Neural cell (in vitro differentiated cells): ENCODE results near the gene POLR1B. TPM values are rescaled to one million over a fixed set of nuclear protein-coding genes. Genes with fewer than 3 reads are reported as not detected.

Experiments
- H2AFZ ChIP-seq: fragments of 200-600, 300-800 bp; sonication (generic), shearing (Covaris generic); 2 replicates; pipeline ENCODE4 v1.6.0; 2014; ENCODE audit warnings: low read depth, mild to moderate bottlenecking, antibody characterized with exemption, low read length, moderate library complexity
- H3F3A ChIP-seq: fragments of 200-600 bp; shearing (Covaris generic); 2 replicates; pipeline ENCODE4 v1.6.1; 2016; ENCODE audit warnings: mild to moderate bottlenecking, moderate library complexity, mixed read lengths, antibody characterized with exemption, low read length; ENCODE audit not compliant: insufficient read depth, poor library complexity, severe bottlenecking
- H3K27ac ChIP-seq: fragments of 200-600, 300-800 bp; sonication (generic), shearing (Covaris generic); 2 replicates; pipeline ENCODE4 v1.5.1; 2014; ENCODE audit warnings: mild to moderate bottlenecking, low read length, moderate library complexity
- H3K27me3 ChIP-seq: fragments of 300-800, 200-600 bp; sonication (generic), shearing (Covaris generic); 2 replicates; pipeline ENCODE4 v1.6.0; 2014; ENCODE audit warnings: mild to moderate bottlenecking, low read depth, low read length, moderate library complexity; ENCODE audit not compliant: insufficient read depth
- H3K36me3 ChIP-seq: fragments of 300-800, 200-600 bp; sonication (generic), shearing (Covaris generic); 2 replicates; pipeline ENCODE4 v1.5.1; 2014; ENCODE audit warnings: mild to moderate bottlenecking, antibody characterized with exemption, low read length, moderate library complexity; ENCODE audit not compliant: insufficient read depth
- H3K4me2 ChIP-seq: fragments of 300-800, 200-600 bp; sonication (generic), shearing (Covaris generic); 2 replicates; pipeline ENCODE4 v1.6.0; 2014; ENCODE audit warnings: mild to moderate bottlenecking, low read length
- H3K4me3 ChIP-seq: fragments of 300-800, 200-600 bp; sonication (generic), shearing (Covaris generic); 2 replicates; pipeline ENCODE4 v1.5.1; 2014; ENCODE audit warnings: mild to moderate bottlenecking, low read length, moderate library complexity
- H3K79me2 ChIP-seq: fragments of 200-600 bp; shearing (Covaris generic); replicated peaks from 2 replicates; pipeline ENCODE4 v1.6.0; 2014; ENCODE audit warnings: mild to moderate bottlenecking, low read length, moderate library complexity; ENCODE audit not compliant: insufficient read depth
- H3K9ac ChIP-seq: fragments of 300-800, 200-600 bp; sonication (generic), shearing (Covaris generic); 2 replicates; pipeline ENCODE4 v1.6.1; 2016; ENCODE audit warnings: mild to moderate bottlenecking, low read length, mixed read lengths
- H3K9me2 ChIP-seq: fragments of 200-600 bp; shearing (Covaris generic); 2 replicates; pipeline ENCODE4 v1.6.1; 2016; ENCODE audit warnings: mild to moderate bottlenecking, low read length, mixed read lengths; ENCODE audit not compliant: insufficient read depth
- H3K9me3 ChIP-seq: fragments of 200-600, 300-800 bp; sonication (generic), shearing (Covaris generic); 2 replicates; pipeline ENCODE4 v1.6.1; 2016; ENCODE audit warnings: mild to moderate bottlenecking, mixed run types, low read length, moderate library complexity, mixed read lengths
- H4K20me1 ChIP-seq: fragments of 200-600 bp; shearing (Covaris generic); 2 replicates; pipeline ENCODE4 v1.6.1; 2016; ENCODE audit warnings: mild to moderate bottlenecking, mixed run types; ENCODE audit not compliant: insufficient read depth
- EP300 ChIP-seq: fragments of 450-650 bp; conservative IDR thresholded peaks from 2 replicates; pipeline ENCODE4 v1.6.1; 2014; ENCODE audit warnings: antibody characterized with exemption, mild to moderate bottlenecking, moderate library complexity; ENCODE audit not compliant: poor library complexity, severe bottlenecking
- EZH2 ChIP-seq: fragments of 200-600, 300-800 bp; shearing (Covaris generic), sonication (generic); IDR thresholded peaks from 2 replicates; pipeline ENCODE4 v1.6.1; 2014; ENCODE audit warnings: antibody characterized with exemption, low read length, borderline replicate concordance, mild to moderate bottlenecking; ENCODE audit not compliant: insufficient read depth, poor library complexity, severe bottlenecking
- MXI1 ChIP-seq: fragments of 450-650 bp; conservative IDR thresholded peaks from 2 replicates; pipeline ENCODE4 v1.6.1; 2014; ENCODE audit warnings: antibody characterized with exemption, mild to moderate bottlenecking; ENCODE audit not compliant: poor library complexity, severe bottlenecking
- POLR2AphosphoS5 ChIP-seq: IDR thresholded peaks from 2 replicates; pipeline ENCODE4 v1.6.1; 2012
- RAD21 ChIP-seq: fragments of 450-650 bp; conservative IDR thresholded peaks from 2 replicates; pipeline ENCODE4 v1.6.1; 2014; ENCODE audit warnings: antibody characterized with exemption, mild to moderate bottlenecking, moderate library complexity
- SMC3 ChIP-seq: fragments of 450-650 bp; conservative IDR thresholded peaks from 2 replicates; pipeline ENCODE4 v1.6.1; 2014; ENCODE audit warnings: antibody characterized with exemption, mild to moderate bottlenecking, moderate library complexity; ENCODE audit not compliant: poor library complexity
- TAF1 ChIP-seq: IDR thresholded peaks from 2 replicates; pipeline ENCODE4 v1.6.1; 2012; ENCODE audit warnings: low read depth
- polyA plus RNA-seq: library from polyadenylated mRNA; depleted of rRNA; stranded (reverse); fragments of >200 nt; gene quantifications from 2 replicates; pipeline ENCODE4 v1.2.3, GENCODE V29; 2014
- TF ChIP-seq, protein P1 (sequence below): IDR thresholded peaks from 2 replicates; pipeline ENCODE4 v1.6.1; 2012; ENCODE audit warnings: borderline replicate concordance
- TF ChIP-seq, protein P2 (sequence below): fragments of 450-650 bp; IDR thresholded peaks from 2 replicates; pipeline ENCODE4 v1.5.1; 2014; ENCODE audit warnings: antibody characterized with exemption, mild to moderate bottlenecking, moderate library complexity; ENCODE audit not compliant: poor library complexity, severe bottlenecking

POLR1B gene
- polyA plus RNA-seq, 1 donor from 2014 or later: 9.8 TPM

DNA sequence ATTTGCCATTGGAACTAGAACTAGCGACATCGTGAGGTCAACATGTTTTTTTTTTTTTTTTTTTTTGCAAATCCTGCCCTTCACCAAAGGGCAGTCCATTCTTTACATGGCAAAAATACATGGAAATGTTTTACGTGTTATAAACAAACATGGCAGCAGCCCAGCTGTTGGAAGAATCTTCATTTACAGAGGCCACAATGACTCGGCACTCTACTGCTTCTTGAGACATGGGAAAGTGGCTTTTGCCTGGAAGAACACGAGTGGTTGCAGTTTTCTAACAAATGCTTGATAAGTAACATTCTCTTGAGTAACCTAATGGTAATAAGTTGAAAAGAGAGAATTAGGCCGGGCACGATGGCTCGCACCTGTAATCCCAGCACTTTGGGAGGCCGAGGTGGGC, 22.8 kb upstream of the POLR1B start:
- Histone ChIP-seq H3K27ac (no peak overlapping the region), H3K36me3 (peaks cover 10% of the 10 kb centered on the region), H3K79me2 (no peaks in the 10 kb centered on the region), H2AFZ (no peak overlapping the region), H3K9me3 (peaks cover 3% of the 10 kb centered on the region), H3K9ac (no peak overlapping the region), H3K9me2 (no peaks in the 10 kb centered on the region), H3K4me2 (no peak overlapping the region), H4K20me1 (no peaks in the 10 kb centered on the region), H3F3A (no peaks in the 10 kb centered on the region), H3K27me3 (no peaks in the 10 kb centered on the region), H3K4me3 (no peak overlapping the region)
- TF ChIP-seq MXI1 (no peak), SMC3 (no peak), POLR2AphosphoS5 (no peak), RAD21 (no peak), EP300 (no peak), TAF1 (no peak), EZH2 (no peak)
- TF ChIP-seq, protein P1, sequence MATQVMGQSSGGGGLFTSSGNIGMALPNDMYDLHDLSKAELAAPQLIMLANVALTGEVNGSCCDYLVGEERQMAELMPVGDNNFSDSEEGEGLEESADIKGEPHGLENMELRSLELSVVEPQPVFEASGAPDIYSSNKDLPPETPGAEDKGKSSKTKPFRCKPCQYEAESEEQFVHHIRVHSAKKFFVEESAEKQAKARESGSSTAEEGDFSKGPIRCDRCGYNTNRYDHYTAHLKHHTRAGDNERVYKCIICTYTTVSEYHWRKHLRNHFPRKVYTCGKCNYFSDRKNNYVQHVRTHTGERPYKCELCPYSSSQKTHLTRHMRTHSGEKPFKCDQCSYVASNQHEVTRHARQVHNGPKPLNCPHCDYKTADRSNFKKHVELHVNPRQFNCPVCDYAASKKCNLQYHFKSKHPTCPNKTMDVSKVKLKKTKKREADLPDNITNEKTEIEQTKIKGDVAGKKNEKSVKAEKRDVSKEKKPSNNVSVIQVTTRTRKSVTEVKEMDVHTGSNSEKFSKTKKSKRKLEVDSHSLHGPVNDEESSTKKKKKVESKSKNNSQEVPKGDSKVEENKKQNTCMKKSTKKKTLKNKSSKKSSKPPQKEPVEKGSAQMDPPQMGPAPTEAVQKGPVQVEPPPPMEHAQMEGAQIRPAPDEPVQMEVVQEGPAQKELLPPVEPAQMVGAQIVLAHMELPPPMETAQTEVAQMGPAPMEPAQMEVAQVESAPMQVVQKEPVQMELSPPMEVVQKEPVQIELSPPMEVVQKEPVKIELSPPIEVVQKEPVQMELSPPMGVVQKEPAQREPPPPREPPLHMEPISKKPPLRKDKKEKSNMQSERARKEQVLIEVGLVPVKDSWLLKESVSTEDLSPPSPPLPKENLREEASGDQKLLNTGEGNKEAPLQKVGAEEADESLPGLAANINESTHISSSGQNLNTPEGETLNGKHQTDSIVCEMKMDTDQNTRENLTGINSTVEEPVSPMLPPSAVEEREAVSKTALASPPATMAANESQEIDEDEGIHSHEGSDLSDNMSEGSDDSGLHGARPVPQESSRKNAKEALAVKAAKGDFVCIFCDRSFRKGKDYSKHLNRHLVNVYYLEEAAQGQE: no peak
- TF ChIP-seq, protein P2, sequence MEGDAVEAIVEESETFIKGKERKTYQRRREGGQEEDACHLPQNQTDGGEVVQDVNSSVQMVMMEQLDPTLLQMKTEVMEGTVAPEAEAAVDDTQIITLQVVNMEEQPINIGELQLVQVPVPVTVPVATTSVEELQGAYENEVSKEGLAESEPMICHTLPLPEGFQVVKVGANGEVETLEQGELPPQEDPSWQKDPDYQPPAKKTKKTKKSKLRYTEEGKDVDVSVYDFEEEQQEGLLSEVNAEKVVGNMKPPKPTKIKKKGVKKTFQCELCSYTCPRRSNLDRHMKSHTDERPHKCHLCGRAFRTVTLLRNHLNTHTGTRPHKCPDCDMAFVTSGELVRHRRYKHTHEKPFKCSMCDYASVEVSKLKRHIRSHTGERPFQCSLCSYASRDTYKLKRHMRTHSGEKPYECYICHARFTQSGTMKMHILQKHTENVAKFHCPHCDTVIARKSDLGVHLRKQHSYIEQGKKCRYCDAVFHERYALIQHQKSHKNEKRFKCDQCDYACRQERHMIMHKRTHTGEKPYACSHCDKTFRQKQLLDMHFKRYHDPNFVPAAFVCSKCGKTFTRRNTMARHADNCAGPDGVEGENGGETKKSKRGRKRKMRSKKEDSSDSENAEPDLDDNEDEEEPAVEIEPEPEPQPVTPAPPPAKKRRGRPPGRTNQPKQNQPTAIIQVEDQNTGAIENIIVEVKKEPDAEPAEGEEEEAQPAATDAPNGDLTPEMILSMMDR: no peak

- no peak for TF ChIP-seq EZH2
- no peak for TF ChIP-seq POLR2AphosphoS5
- TF ChIP-seq TAF1: no peak
- Histone ChIP-seq H3K4me3 (no peak overlapping the region), H3K9me2 (no peaks in the 10 kb centered on the region), H3K79me2 (no peaks in the 10 kb centered on the region), H3K9ac (no peak overlapping the region), H3K9me3 (no peaks in the 10 kb centered on the region), H4K20me1 (no peaks in the 10 kb centered on the region), H3K27me3 (no peaks in the 10 kb centered on the region), H3K4me2 (no peak overlapping the region), H2AFZ (no peak overlapping the region), H3K27ac (no peak overlapping the region), H3F3A (no peaks in the 10 kb centered on the region), H3K36me3 (peaks cover 10% of the 10 kb centered on the region)
These were observed 22.0 kb upstream of the POLR1B start for GRCh38 chr2:112520234-112520783.
